ENCODE measurements around the gene TMEM207. TPM values are rescaled to one million over a fixed set of nuclear protein-coding genes. Genes with fewer than 3 reads are reported as not detected.

TMEM207 gene
- total RNA-seq, 1 experiment from 2014 or later = not detected

GRCh38 chr3:190381441-190381840 lies 68.3 kb downstream of the TMEM207 start:
- no peak overlapping the region for H3K23ac ChIP-seq (ENCODE audit: insufficient read length, low read depth, low read length)
- H4K91ac ChIP-seq (ENCODE audit: insufficient read length, low read depth, low read length) = no peak overlapping the region
- no peak overlapping the region for H3K27ac ChIP-seq (ENCODE audit: insufficient read length, low read depth, low read length)
- no peak overlapping the region for H2AFZ ChIP-seq (ENCODE audit: low read length)
- H3K9me3 ChIP-seq (ENCODE audit: control insufficient read depth, low read depth, low read length) = no peaks in the 10 kb centered on the region
- H2BK12ac ChIP-seq (ENCODE audit: insufficient read length, low read depth, low read length) = no peak overlapping the region
- H3K27ac Mint-ChIP-seq = no peak overlapping the region
- no peaks in the 10 kb centered on the region for H3K36me3 Mint-ChIP-seq (ENCODE audit: insufficient read depth in 1 of 3, low read depth in 3 of 3)
- no peaks in the 10 kb centered on the region for H4K20me1 ChIP-seq (ENCODE audit: control insufficient read depth, insufficient read depth, insufficient read length)
- no peaks in the 10 kb centered on the region for H3K27me3 Mint-ChIP-seq (ENCODE audit: low read depth)
- no peak overlapping the region for H3K9ac ChIP-seq (ENCODE audit: extremely low read depth, insufficient read length, low read length)
- no peaks in the 10 kb centered on the region for H3K79me1 ChIP-seq (ENCODE audit: insufficient read depth, low read depth, low read length, poor library complexity, severe bottlenecking)
- TF ChIP-seq CTCF (conservative IDR thresholded peaks at IDR 0.05) = no peak
- H3K4ac ChIP-seq (ENCODE audit: low read depth, low read length) = no peak overlapping the region
- no peak overlapping the region for H3K4me2 ChIP-seq (ENCODE audit: insufficient read depth, insufficient read length, low read length)
- no peak overlapping the region for H2AK5ac ChIP-seq (ENCODE audit: insufficient read length, low read length)
- H4K8ac ChIP-seq (replicated peaks; ENCODE audit: insufficient read length, low read depth, low read length) = no peak overlapping the region
- no peaks in the 10 kb centered on the region for H3K79me2 ChIP-seq (ENCODE audit: insufficient read depth, low read length)
- no peak overlapping the region for H4K5ac ChIP-seq (ENCODE audit: insufficient read length, low read depth, low read length)
- H2BK15ac ChIP-seq (ENCODE audit: low read depth, low read length) = no peak overlapping the region
- no peak overlapping the region for H3T11ph ChIP-seq (ENCODE audit: low read length)
- peaks cover 3 to 6% of the 10 kb centered on the region in 2 experiments; a peak in 2 of 4 replicates for H3K4me1 Mint-ChIP-seq
- no peak overlapping the region for H3K4me3 Mint-ChIP-seq
- H3K56ac ChIP-seq (ENCODE audit: insufficient read length, low read depth, low read length) = no peak overlapping the region
- no peaks in the 10 kb centered on the region; the same call in 1 of the 2 replicates for H3K4me1 ChIP-seq (ENCODE audit: insufficient read depth, low read length)
- H2BK20ac ChIP-seq (ENCODE audit: low read depth, low read length, poor library complexity, severe bottlenecking) = no peak overlapping the region
- H3K18ac ChIP-seq (ENCODE audit: insufficient read length, low read depth, low read length) = no peak overlapping the region
- no peaks in the 10 kb centered on the region for H3K23me2 ChIP-seq (ENCODE audit: insufficient read length, low read depth, low read length, poor library complexity, severe bottlenecking)
- H3K14ac ChIP-seq (ENCODE audit: insufficient read depth, low read length) = no peak overlapping the region
- H2BK120ac ChIP-seq (ENCODE audit: low read depth, low read length, poor library complexity, severe bottlenecking) = no peak overlapping the region
- no peak for DNase-seq
- H2BK5ac ChIP-seq (ENCODE audit: insufficient read length, low read length) = no peak overlapping the region
- H3K9me3 Mint-ChIP-seq = no peaks in the 10 kb centered on the region
- H3K27me3 ChIP-seq (ENCODE audit: insufficient read depth, low read length) = no peaks in the 10 kb centered on the region
